NCI-H128 (cell line): ENCODE results near the gene KRT20.
"Not testable (repeated sequence)": the region's sequence is repeated elsewhere in the genome, so short reads cannot be mapped to it uniquely, and the experiment has no call there.

Experiments
- DNase-seq: peaks from one replicate; lab custom pipeline; 2025; ENCODE audit not compliant: unreplicated experiment; lab: John Stamatoyannopoulos, UW

The KRT20 gene

GRCh38 chr17:40900809-40901356, 15.8 kb upstream of the KRT20 start:
- DNase-seq = no peak

- no peak for DNase-seq
Measured at GRCh38 chr17:40896916-40897455, 11.9 kb upstream of the KRT20 start.

GRCh38 chr17:40895106-40895730, 10.2 kb upstream of the KRT20 start:
- DNase-seq = no peak

GRCh38 chr17:40888196-40888720, 3.2 kb upstream of the KRT20 start:
- no peak for DNase-seq

- no peak for DNase-seq
Measured at GRCh38 chr17:40886090-40886489, 1.0 kb upstream of the KRT20 start.

- no peak for DNase-seq
Measured at GRCh38 chr17:40883626-40884334, 1.3 kb downstream of the KRT20 start.

GRCh38 chr17:40883031-40883430, 2.0 kb downstream of the KRT20 start:
- DNase-seq = no peak

GRCh38 chr17:40879026-40879425, 6.0 kb downstream of the KRT20 start:
- DNase-seq = no peak

GRCh38 chr17:40878044-40878443, 7.0 kb downstream of the KRT20 start:
- no peak for DNase-seq

GRCh38 chr17:40873801-40874200, 11.2 kb downstream of the KRT20 start:
- DNase-seq = no peak

- DNase-seq = no peak
Measured at GRCh38 chr17:40873255-40873654, 11.8 kb downstream of the KRT20 start.

- DNase-seq = no peak
Measured at GRCh38 chr17:40872416-40872815, 12.6 kb downstream of the KRT20 start.

- no peak for DNase-seq
Measured at GRCh38 chr17:40871316-40871715, 13.7 kb downstream of the KRT20 start.

GRCh38 chr17:40870136-40870535, 14.9 kb downstream of the KRT20 start:
- no peak for DNase-seq

GRCh38 chr17:40866838-40867237, 18.2 kb downstream of the KRT20 start, which contains the start of gene KRT12:
KRT12 (minus strand) TSS chr17:40867223; CDS start chr17:40867186, 37 bp downstream.
- DNase-seq = no peak

GRCh38 chr17:40864661-40865390, 20.2 kb downstream of the KRT20 start:
- no peak for DNase-seq

GRCh38 chr17:40862985-40863733, 21.9 kb downstream of the KRT20 start:
- no peak for DNase-seq

GRCh38 chr17:40859536-40859935, 25.5 kb downstream of the KRT20 start:
- no peak for DNase-seq

- DNase-seq = not testable (repeated sequence)
Measured at GRCh38 chr17:40858667-40859066, 26.4 kb downstream of the KRT20 start.

GRCh38 chr17:40857535-40857934, 27.5 kb downstream of the KRT20 start:
- DNase-seq = no peak
